Measurements from ENCODE around the gene NPM1. TPM values are rescaled to one million over a fixed set of nuclear protein-coding genes. Genes with fewer than 3 reads are reported as not detected.

NPM1 gene, protein sequence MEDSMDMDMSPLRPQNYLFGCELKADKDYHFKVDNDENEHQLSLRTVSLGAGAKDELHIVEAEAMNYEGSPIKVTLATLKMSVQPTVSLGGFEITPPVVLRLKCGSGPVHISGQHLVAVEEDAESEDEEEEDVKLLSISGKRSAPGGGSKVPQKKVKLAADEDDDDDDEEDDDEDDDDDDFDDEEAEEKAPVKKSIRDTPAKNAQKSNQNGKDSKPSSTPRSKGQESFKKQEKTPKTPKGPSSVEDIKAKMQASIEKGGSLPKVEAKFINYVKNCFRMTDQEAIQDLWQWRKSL
- total RNA-seq (819 and 920 TPM in 2 replicates), polyA plus RNA-seq (158 and 395 TPM in 2 replicates), polyA minus RNA-seq (299 and 487 TPM in 2 replicates)
- total RNA-seq (2013): 1,638 TPM

DNA sequence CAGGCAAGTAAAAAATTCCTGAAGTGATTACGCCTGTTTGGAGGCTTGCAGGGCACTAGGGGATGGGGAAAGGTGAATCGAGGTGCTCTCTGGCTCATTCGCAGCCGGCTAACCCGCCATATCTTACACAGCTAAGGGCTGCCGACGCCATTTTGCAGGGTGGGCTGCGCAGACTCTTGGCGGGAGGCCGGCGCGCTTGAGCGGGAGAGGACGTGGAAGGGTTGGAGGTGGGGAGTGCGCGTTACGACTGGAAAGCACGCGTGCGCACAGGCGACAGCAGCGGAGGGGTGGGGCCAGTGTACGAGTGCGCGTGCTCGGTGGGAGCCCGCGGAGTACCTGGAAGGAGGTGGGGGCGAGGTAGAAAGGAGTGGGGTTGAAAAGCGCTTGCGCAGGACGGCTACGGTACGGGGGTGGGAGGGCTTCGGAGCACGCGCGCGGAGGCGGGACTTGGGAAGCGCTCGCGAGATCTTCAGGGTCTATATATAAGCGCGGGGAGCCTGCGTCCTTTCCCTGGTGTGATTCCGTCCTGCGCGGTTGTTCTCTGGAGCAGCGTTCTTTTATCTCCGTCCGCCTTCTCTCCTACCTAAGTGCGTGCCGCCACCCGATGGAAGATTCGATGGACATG, at the start of gene NPM1:
Gene NPM1, plus strand, starts transcription at position 505 of the 625 bp plus-strand sequence. Its CDS starts 100 bp downstream, at position 605.
- POLR2A ChIA-PET: interaction anchor here (1.1 to 1.5 kb wide), 2 partner anchors 32 to 620 kb away, joined by 3 read pairs; partner anchors contain the start of gene FGF18
- intact Hi-C loops (cut with micrococcal nuclease): loop anchor here (2.0 to 10.0 kb wide), 2 partner anchors 619 to 1387 kb away; partner anchors contain the start of genes DUSP1 and FBXW11
- H3K4me2 ChIP-seq (replicated peaks; ENCODE audit: low read depth, low read length, poor library complexity, severe bottlenecking): peak within 1 kb of the TSS; percentile 98
- peak within 1 kb of the TSS; percentile 85 for H3K9ac ChIP-seq (ENCODE audit: low read length)
- H3K4me1 Mint-ChIP-seq: peaks cover 51% of the 10 kb centered on the region
- CTCF ChIA-PET: interaction anchor here (0.9 to 1.2 kb wide), 2 partner anchors 18 to 724 kb away, joined by 3 to 4 read pairs; no protein-coding TSS in a partner anchor
- H4K20me1 ChIP-seq (ENCODE audit: control insufficient read depth, insufficient read depth, low read length, poor library complexity, severe bottlenecking): peaks cover 47% of the 10 kb centered on the region
- peaks cover 0 to 16% (median 0%) of the 10 kb centered on the region in 3 donors for H3K9me3 ChIP-seq (ENCODE audit: control extremely low read depth in 1 of 3, control insufficient read depth in 2 of 3, insufficient read depth in 1 of 3, low read length in 2 of 3)
- peaks cover 39 to 41% of the 10 kb centered on the region in 2 donors for H3K4me1 ChIP-seq (ENCODE audit: control insufficient read depth in 2 of 2, insufficient read depth in 2 of 2, low read length in 2 of 2)
- peaks cover under 1% of the 10 kb centered on the region for H3K27me3 Mint-ChIP-seq
- H3K27ac ChIP-seq (ENCODE audit: low read length in 2 of 2): peak within 1 kb of the TSS; percentile 74 to 87
- H3K79me2 ChIP-seq (ENCODE audit: control insufficient read depth, insufficient read depth, low read length): peaks cover 48% of the 10 kb centered on the region
- TF ChIP-seq, protein P1, sequence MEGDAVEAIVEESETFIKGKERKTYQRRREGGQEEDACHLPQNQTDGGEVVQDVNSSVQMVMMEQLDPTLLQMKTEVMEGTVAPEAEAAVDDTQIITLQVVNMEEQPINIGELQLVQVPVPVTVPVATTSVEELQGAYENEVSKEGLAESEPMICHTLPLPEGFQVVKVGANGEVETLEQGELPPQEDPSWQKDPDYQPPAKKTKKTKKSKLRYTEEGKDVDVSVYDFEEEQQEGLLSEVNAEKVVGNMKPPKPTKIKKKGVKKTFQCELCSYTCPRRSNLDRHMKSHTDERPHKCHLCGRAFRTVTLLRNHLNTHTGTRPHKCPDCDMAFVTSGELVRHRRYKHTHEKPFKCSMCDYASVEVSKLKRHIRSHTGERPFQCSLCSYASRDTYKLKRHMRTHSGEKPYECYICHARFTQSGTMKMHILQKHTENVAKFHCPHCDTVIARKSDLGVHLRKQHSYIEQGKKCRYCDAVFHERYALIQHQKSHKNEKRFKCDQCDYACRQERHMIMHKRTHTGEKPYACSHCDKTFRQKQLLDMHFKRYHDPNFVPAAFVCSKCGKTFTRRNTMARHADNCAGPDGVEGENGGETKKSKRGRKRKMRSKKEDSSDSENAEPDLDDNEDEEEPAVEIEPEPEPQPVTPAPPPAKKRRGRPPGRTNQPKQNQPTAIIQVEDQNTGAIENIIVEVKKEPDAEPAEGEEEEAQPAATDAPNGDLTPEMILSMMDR (IDR thresholded peaks at IDR 0.05): no peak
- TF ChIP-seq EZH2 (IDR thresholded peaks at IDR 0.05; ENCODE audit: borderline replicate concordance, insufficient read depth, low read depth, low read length, poor library complexity, severe bottlenecking): no peak
- no peaks in the 10 kb centered on the region for H3K9me3 Mint-ChIP-seq (ENCODE audit: insufficient read depth)
- 0% methylated on average over 50 of the region's 56 CpGs for WGBS (ENCODE audit: insufficient coverage)
- H3K27me3 ChIP-seq (replicated peaks in 1 of 4; ENCODE audit: control extremely low read depth in 1 of 4, control insufficient read depth in 3 of 4, insufficient read depth in 4 of 4, low read length in 3 of 4): no peaks in the 10 kb centered on the region
- H3K36me3 ChIP-seq (replicated peaks in 1 of 2; ENCODE audit: control extremely low read depth in 1 of 2, control insufficient read depth in 1 of 2, extremely low read depth in 1 of 2, insufficient read depth in 2 of 2, low read length in 1 of 2): peaks cover 3 to 23% of the 10 kb centered on the region in 2 experiments
- peak within 1 kb of the TSS; percentile 99 for H3K27ac Mint-ChIP-seq
- H3K4me3 ChIP-seq (ENCODE audit: control extremely low read depth in 1 of 5, extremely low read depth in 1 of 5, insufficient read depth in 1 of 5, low read depth in 2 of 5, low read length in 4 of 5): peak within 1 kb of the TSS; percentile 67 to 82 (median 75)
- peak within 1 kb of the TSS; percentile 100 for H3K4me3 Mint-ChIP-seq
- DNase-seq (peak; percentile 99), ATAC-seq (ENCODE audit: low read depth) (peak; percentile 87)
- peak within 1 kb of the TSS; percentile 90 for H2AFZ ChIP-seq (ENCODE audit: insufficient read depth, low read depth, low read length, poor library complexity, severe bottlenecking)

Data from B cell (primary cell).